ENCODE measurements around the gene PRKCA.

DNA sequence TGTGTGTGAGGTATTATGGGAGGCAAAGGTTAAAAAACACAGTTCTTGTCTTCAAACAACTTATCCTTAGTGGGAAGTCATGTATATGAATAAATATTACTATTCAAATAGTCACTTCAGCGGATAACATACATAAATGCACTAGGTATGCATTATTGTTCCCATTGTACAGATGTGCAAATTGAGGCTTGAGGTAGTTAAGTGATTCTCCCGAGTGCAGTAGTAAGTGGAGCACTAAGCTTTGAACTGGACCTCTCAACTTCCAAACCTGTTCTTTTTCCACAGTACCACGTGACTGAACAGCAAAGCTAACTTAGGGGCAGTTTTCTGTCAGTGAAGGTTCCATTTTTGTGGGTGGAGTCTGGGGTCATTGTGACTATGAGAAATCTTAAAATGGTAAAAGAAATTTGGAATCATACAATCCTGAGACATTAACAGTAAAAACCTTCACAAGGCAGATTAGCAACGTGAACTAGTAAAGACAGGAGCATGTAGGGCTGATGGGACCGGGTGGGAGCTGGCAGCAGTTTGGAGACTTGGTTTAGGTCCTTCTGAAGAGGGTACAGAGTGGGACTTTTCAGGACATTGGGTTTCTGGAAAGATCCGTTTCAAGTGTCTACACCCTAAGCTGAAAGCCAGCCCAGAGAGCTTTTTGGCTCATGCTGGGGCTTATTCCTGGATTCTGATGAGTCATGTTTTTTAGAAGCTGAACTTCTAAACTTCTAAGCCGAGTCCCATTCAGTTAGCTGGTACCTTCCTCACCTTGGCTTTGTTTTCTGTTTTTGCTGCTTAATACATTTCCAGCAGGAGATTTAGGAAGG, 204.9 kb downstream of the PRKCA start:
- TF ChIP-seq, protein P1, sequence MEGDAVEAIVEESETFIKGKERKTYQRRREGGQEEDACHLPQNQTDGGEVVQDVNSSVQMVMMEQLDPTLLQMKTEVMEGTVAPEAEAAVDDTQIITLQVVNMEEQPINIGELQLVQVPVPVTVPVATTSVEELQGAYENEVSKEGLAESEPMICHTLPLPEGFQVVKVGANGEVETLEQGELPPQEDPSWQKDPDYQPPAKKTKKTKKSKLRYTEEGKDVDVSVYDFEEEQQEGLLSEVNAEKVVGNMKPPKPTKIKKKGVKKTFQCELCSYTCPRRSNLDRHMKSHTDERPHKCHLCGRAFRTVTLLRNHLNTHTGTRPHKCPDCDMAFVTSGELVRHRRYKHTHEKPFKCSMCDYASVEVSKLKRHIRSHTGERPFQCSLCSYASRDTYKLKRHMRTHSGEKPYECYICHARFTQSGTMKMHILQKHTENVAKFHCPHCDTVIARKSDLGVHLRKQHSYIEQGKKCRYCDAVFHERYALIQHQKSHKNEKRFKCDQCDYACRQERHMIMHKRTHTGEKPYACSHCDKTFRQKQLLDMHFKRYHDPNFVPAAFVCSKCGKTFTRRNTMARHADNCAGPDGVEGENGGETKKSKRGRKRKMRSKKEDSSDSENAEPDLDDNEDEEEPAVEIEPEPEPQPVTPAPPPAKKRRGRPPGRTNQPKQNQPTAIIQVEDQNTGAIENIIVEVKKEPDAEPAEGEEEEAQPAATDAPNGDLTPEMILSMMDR (IDR thresholded peaks at IDR 0.05): no peak
- TF ChIP-seq EP300 (IDR thresholded peaks at IDR 0.05) (no peak), POLR2AphosphoS5 (IDR thresholded peaks at IDR 0.05) (no peak), POLR2A (IDR thresholded peaks at IDR 0.05) (no peak)

Data from suprapubic skin (tissue), 4 donors.